Measurements from ENCODE around the gene LUC7L. TPM values are rescaled to one million over a fixed set of nuclear protein-coding genes. Genes with fewer than 3 reads are reported as not detected.

LUC7L gene
- total and polyA plus RNA-seq, 2 of the 8 experiments (the other 6 are each of a cell fraction or from before 2014, with no cell fraction given), result 49.7 to 129 TPM

- POLR2A ChIA-PET (ENCODE audit: partially characterized antibody), result no interaction called here
These were observed 82.6 kb downstream of the LUC7L start for GRCh38 chr16:146646-147045.

More at GRCh38 chr16:146646-147045, 82.6 kb downstream of the LUC7L start:
- Histone ChIP-seq H3K27me3 (replicated peaks in 1 of 4; ENCODE audit: control insufficient read depth in 3 of 4, extremely low read depth in 1 of 4, insufficient read depth in 3 of 4, low read length in 3 of 4) (peaks cover 0 to 7% (median 2%) of the 10 kb centered on the region in 4 experiments; a peak in 1 of 7 replicates), H3K14ac (ENCODE audit: insufficient read length) (no peak overlapping the region), H2BK12ac (ENCODE audit: low read depth, low read length) (no peak overlapping the region), H4K20me1 (replicated peaks in 1 of 2; ENCODE audit: control insufficient read depth in 1 of 2, insufficient read depth in 2 of 2, low read length in 2 of 2) (no peaks in the 10 kb centered on the region), H3K9me3 (ENCODE audit: insufficient read depth in 2 of 2, low read depth in 1 of 2, low read length in 1 of 2) (no peaks in the 10 kb centered on the region), H3K79me1 (ENCODE audit: low read depth, low read length) (no peaks in the 10 kb centered on the region), H2BK5ac (ENCODE audit: low read depth, low read length) (no peak overlapping the region), H3K23me2 (ENCODE audit: low read depth, low read length) (no peaks in the 10 kb centered on the region), H4K8ac (ENCODE audit: extremely low read depth, insufficient read depth, low read length) (no peak overlapping the region), H3K36me3 (ENCODE audit: control insufficient read depth in 2 of 4, insufficient read depth in 4 of 4, low read length in 3 of 4) (no peaks in the 10 kb centered on the region), H4K5ac (ENCODE audit: insufficient read length, low read depth, low read length) (no peak overlapping the region), H3K4me1 (replicated peaks in 1 of 4; ENCODE audit: control insufficient read depth in 3 of 4, insufficient read depth in 4 of 4, low read length in 3 of 4) (no peaks in the 10 kb centered on the region; a peak in 1 of 7 replicates), H3K18ac (ENCODE audit: extremely low read depth, low read length) (no peak overlapping the region), H2AK5ac (ENCODE audit: low read depth, low read length) (no peak overlapping the region), H3K4ac (replicated peaks; ENCODE audit: insufficient read length, low read depth, low read length) (no peak overlapping the region), H3K56ac (replicated peaks; ENCODE audit: insufficient read length, low read depth, low read length) (no peak overlapping the region), H3K23ac (ENCODE audit: insufficient read length) (no peak overlapping the region), H3K27ac (ENCODE audit: low read depth, low read length) (no peak overlapping the region), H2BK15ac (ENCODE audit: low read length) (no peak overlapping the region), H2AFZ (ENCODE audit: low read length) (no peak overlapping the region), H3K4me2 (ENCODE audit: insufficient read depth in 1 of 2, low read depth in 2 of 2, low read length in 2 of 2) (no peak overlapping the region), H3K4me3 (ENCODE audit: extremely low read depth in 1 of 4, insufficient read depth in 2 of 4, low read depth in 3 of 4, low read length in 4 of 4) (no peak overlapping the region), H4K91ac (replicated peaks; ENCODE audit: insufficient read length, low read length) (no peak overlapping the region), H2BK120ac (replicated peaks; ENCODE audit: low read depth, low read length) (no peak overlapping the region), H2BK20ac (ENCODE audit: low read length) (no peak overlapping the region), H3K79me2 (ENCODE audit: control insufficient read depth in 1 of 2, insufficient read depth in 2 of 2, low read length in 2 of 2) (no peaks in the 10 kb centered on the region), H3K9ac (replicated peaks in 1 of 4; ENCODE audit: extremely low read depth in 1 of 4, low read depth in 3 of 4, low read length in 3 of 4) (no peak overlapping the region)
- WGBS, 2 experiments (ENCODE audit: extremely low coverage in 1 of 2, insufficient coverage in 1 of 2, insufficient read length in 1 of 2, insufficient replicate concordance in 2 of 2, low coverage in 1 of 2, low lambda C conversion rate in 2 of 2, missing lambda C conversion rate in 1 of 2), result 82% methylated on average over 2 of the region's 2 CpGs; no CpG with 5 or more reads in 1 of the 2 experiments
- CTCF ChIA-PET (ENCODE audit: partially characterized antibody), result no interaction called here
- TF ChIP-seq SUZ12 (IDR thresholded peaks at IDR 0.05; ENCODE audit: low read length) (no peak), NRF1 (IDR thresholded peaks at IDR 0.05; ENCODE audit: low read depth, low read length) (no peak), CTCF (IDR thresholded peaks at IDR 0.05; ENCODE audit: control extremely low read depth in 1 of 3, insufficient read depth in 1 of 3, low read depth in 1 of 3, low read length in 3 of 3) (no peak), GTF2F1 (IDR thresholded peaks at IDR 0.05; ENCODE audit: borderline replicate concordance, low read depth, low read length) (no peak), ATF2 (IDR thresholded peaks at IDR 0.05; ENCODE audit: low read length) (no peak), CHD1 (IDR thresholded peaks at IDR 0.05; ENCODE audit: low read depth, low read length) (no peak), EGR1 (IDR thresholded peaks at IDR 0.05; ENCODE audit: borderline replicate concordance, low read depth, low read length) (no peak), TAF7 (optimal IDR thresholded peaks at IDR 0.05; ENCODE audit: borderline replicate concordance, low read depth, low read length) (no peak), TBP (IDR thresholded peaks at IDR 0.05; ENCODE audit: low read depth, low read length) (no peak), TAF1 (IDR thresholded peaks at IDR 0.05; ENCODE audit: low read depth, low read length) (no peak)
- FAIRE-seq (no peak), DNase-seq (ENCODE audit: low read depth in 1 of 2, low spot score in 2 of 2) (no peak)
